ENCODE results near the gene PEX11B. TPM values are rescaled to one million over a fixed set of nuclear protein-coding genes. Genes with fewer than 3 reads are reported as not detected.

Gene PEX11B
- total RNA-seq, 3 donors from 2014 or later (not counting 1 experiment from before 2014, with no cell fraction given) = 20.6 to 26.0 (median 24.9) TPM

- Histone ChIP-seq H3K27ac (ENCODE audit: low read length) (no peak overlapping the region), H3K9me3 (ENCODE audit: control insufficient read depth, insufficient read depth, low read length) (no peaks in the 10 kb centered on the region), H3K4me3 (ENCODE audit: low read length) (no peak overlapping the region), H3K36me3 (ENCODE audit: control insufficient read depth, insufficient read depth, low read length) (peaks cover 5% of the 10 kb centered on the region), H3K27me3 (ENCODE audit: control insufficient read depth, insufficient read depth, low read length) (no peaks in the 10 kb centered on the region), H3K4me1 (ENCODE audit: control insufficient read depth, insufficient read depth, low read length) (peaks cover 31% of the 10 kb centered on the region)
- Mint-ChIP-seq H3K27ac (peak overlapping the region; percentile 18 to 86), H3K9me3 (no peaks in the 10 kb centered on the region), H3K27me3 (ENCODE audit: low read depth in 2 of 2) (no peaks in the 10 kb centered on the region), H3K4me3 (peak overlapping the region; percentile 60), H3K4me1 (peaks cover 68 to 80% of the 10 kb centered on the region in 2 donors), H3K36me3 (no peaks in the 10 kb centered on the region)
- WGBS (ENCODE audit: insufficient coverage) = 57% methylated on average over 2 of the region's 2 CpGs
- ATAC-seq = no peak
- intact Hi-C loops (cut with micrococcal nuclease) = no loop called here
- DNase-seq = no peak
- no peak for TF ChIP-seq CTCF (IDR thresholded peaks at IDR 0.05)
These were observed 36.9 kb upstream of the PEX11B start for GRCh38 chr1:145955436-145955835.

GRCh38 chr1:145953861-145954260 lies 35.3 kb upstream of the PEX11B start:
- Histone ChIP-seq H3K4me3 (ENCODE audit: low read length) (no peak overlapping the region), H3K4me1 (ENCODE audit: control insufficient read depth, insufficient read depth, low read length) (peaks cover 20% of the 10 kb centered on the region), H3K36me3 (ENCODE audit: control insufficient read depth, insufficient read depth, low read length) (peaks cover 5% of the 10 kb centered on the region), H3K9me3 (ENCODE audit: control insufficient read depth, insufficient read depth, low read length) (no peaks in the 10 kb centered on the region), H3K27ac (ENCODE audit: low read length) (no peak overlapping the region), H3K27me3 (ENCODE audit: control insufficient read depth, insufficient read depth, low read length) (no peaks in the 10 kb centered on the region)
- no peak for TF ChIP-seq CTCF (IDR thresholded peaks at IDR 0.05)
- intact Hi-C loops (cut with micrococcal nuclease) = no loop called here
- no peak for ATAC-seq
- no peak for DNase-seq
- H3K9me3 Mint-ChIP-seq = no peaks in the 10 kb centered on the region
- peaks cover 60 to 84% of the 10 kb centered on the region in 2 donors for H3K4me1 Mint-ChIP-seq
- WGBS (ENCODE audit: insufficient coverage) = 97% methylated on average over 6 of the region's 6 CpGs
- no peaks in the 10 kb centered on the region for H3K27me3 Mint-ChIP-seq (ENCODE audit: low read depth in 2 of 2)
- no peak overlapping the region for H3K4me3 Mint-ChIP-seq
- no peak overlapping the region for H3K27ac Mint-ChIP-seq
- no peaks in the 10 kb centered on the region for H3K36me3 Mint-ChIP-seq

DNA sequence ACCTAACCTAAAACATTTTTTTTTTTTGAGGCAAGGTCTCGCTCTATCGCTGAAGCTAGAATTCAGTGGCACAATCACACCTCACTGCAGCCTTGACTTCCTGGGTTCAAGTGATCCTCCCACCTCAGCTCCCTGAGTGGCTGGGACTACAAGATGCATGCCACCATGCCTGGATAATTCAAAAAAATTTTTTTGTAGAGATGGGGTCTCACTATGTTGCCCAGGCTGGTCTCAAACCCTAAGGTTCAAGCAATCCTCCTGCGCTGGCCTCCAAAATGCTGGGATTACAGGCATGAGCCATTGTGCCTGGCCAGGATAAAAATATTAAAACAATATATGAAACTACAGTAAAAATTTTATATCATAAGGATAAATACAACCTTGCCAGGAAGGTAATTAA lies 34.4 kb upstream of the PEX11B start:
- WGBS (ENCODE audit: insufficient coverage) = 100% methylated on average over 3 of the region's 3 CpGs
- no peak overlapping the region for H3K4me3 Mint-ChIP-seq
- ATAC-seq (no peak), DNase-seq (no peak)
- no peak for TF ChIP-seq CTCF (IDR thresholded peaks at IDR 0.05)
- Histone ChIP-seq H3K27ac (ENCODE audit: low read length) (no peak overlapping the region), H3K9me3 (ENCODE audit: control insufficient read depth, insufficient read depth, low read length) (no peaks in the 10 kb centered on the region), H3K4me3 (ENCODE audit: low read length) (no peak overlapping the region), H3K4me1 (ENCODE audit: control insufficient read depth, insufficient read depth, low read length) (peaks cover 16% of the 10 kb centered on the region), H3K36me3 (ENCODE audit: control insufficient read depth, insufficient read depth, low read length) (peaks cover 5% of the 10 kb centered on the region), H3K27me3 (ENCODE audit: control insufficient read depth, insufficient read depth, low read length) (no peaks in the 10 kb centered on the region)
- H3K4me1 Mint-ChIP-seq = peaks cover 52 to 82% of the 10 kb centered on the region in 2 donors
- H3K27me3 Mint-ChIP-seq (ENCODE audit: low read depth in 2 of 2) = no peaks in the 10 kb centered on the region
- H3K27ac Mint-ChIP-seq = no peak overlapping the region
- intact Hi-C loops (cut with micrococcal nuclease) = no loop called here
- H3K9me3 Mint-ChIP-seq = no peaks in the 10 kb centered on the region
- H3K36me3 Mint-ChIP-seq = no peaks in the 10 kb centered on the region

GRCh38 chr1:145951526-145951925 lies 33.0 kb upstream of the PEX11B start:
- no peaks in the 10 kb centered on the region for H3K27me3 Mint-ChIP-seq (ENCODE audit: low read depth in 2 of 2)
- ATAC-seq = no peak
- no peak overlapping the region for H3K4me3 Mint-ChIP-seq
- Histone ChIP-seq H3K4me1 (ENCODE audit: control insufficient read depth, insufficient read depth, low read length) (peaks cover 12% of the 10 kb centered on the region), H3K36me3 (ENCODE audit: control insufficient read depth, insufficient read depth, low read length) (peaks cover 10% of the 10 kb centered on the region), H3K27me3 (ENCODE audit: control insufficient read depth, insufficient read depth, low read length) (no peaks in the 10 kb centered on the region), H3K4me3 (ENCODE audit: low read length) (no peak overlapping the region), H3K9me3 (ENCODE audit: control insufficient read depth, insufficient read depth, low read length) (no peaks in the 10 kb centered on the region), H3K27ac (ENCODE audit: low read length) (no peak overlapping the region)
- no peak for DNase-seq
- no peak overlapping the region for H3K27ac Mint-ChIP-seq
- 100% methylated on average over 1 of the region's 1 CpG for WGBS (ENCODE audit: insufficient coverage)
- intact Hi-C loops (cut with micrococcal nuclease) = no loop called here
- no peaks in the 10 kb centered on the region for H3K36me3 Mint-ChIP-seq
- H3K9me3 Mint-ChIP-seq = no peaks in the 10 kb centered on the region
- no peak for TF ChIP-seq CTCF (IDR thresholded peaks at IDR 0.05)
- peaks cover 42 to 72% of the 10 kb centered on the region in 2 donors for H3K4me1 Mint-ChIP-seq

All from natural killer cell (primary cell).